NCI-H2227 (cell line): Measurements from ENCODE around the gene OR10D3.

Source experiments
- DNase-seq: peaks from one replicate; lab custom pipeline; 2025; ENCODE audit not compliant: unreplicated experiment; lab: John Stamatoyannopoulos, UW

OR10D3 gene

GRCh38 chr11:124183068-124183467 lies at the start of gene OR10D3:
Gene OR10D3 (plus strand): TSS chr11:124183345. CDS start chr11:124185270, 1,925 bp downstream.
- DNase-seq = no peak

GRCh38 chr11:124143034-124143433 lies 40.1 kb upstream of the OR10D3 start:
- no peak for DNase-seq

GRCh38 chr11:124147951-124148350 lies 35.2 kb upstream of the OR10D3 start:
- DNase-seq = no peak

- DNase-seq = no peak
Measured at GRCh38 chr11:124150684-124151083, 32.5 kb upstream of the OR10D3 start.

- no peak for DNase-seq
Measured at GRCh38 chr11:124152770-124153407, 30.3 kb upstream of the OR10D3 start.

GRCh38 chr11:124153821-124154220 lies 29.3 kb upstream of the OR10D3 start:
- no peak for DNase-seq

- DNase-seq = no peak
Measured at GRCh38 chr11:124159481-124159880, 23.7 kb upstream of the OR10D3 start.

- no peak for DNase-seq
Measured at GRCh38 chr11:124160986-124161385, 22.2 kb upstream of the OR10D3 start.

GRCh38 chr11:124167826-124168231 lies 15.3 kb upstream of the OR10D3 start:
- DNase-seq = no peak

GRCh38 chr11:124168796-124169195 lies 14.3 kb upstream of the OR10D3 start:
- no peak for DNase-seq

- peak; percentile 3 for DNase-seq
Measured at GRCh38 chr11:124170315-124170714, 12.8 kb upstream of the OR10D3 start.

- peak; percentile 25 for DNase-seq
Measured at GRCh38 chr11:124170801-124171586, 12.2 kb upstream of the OR10D3 start.

GRCh38 chr11:124172101-124172500 lies 11.0 kb upstream of the OR10D3 start:
- DNase-seq = no peak

GRCh38 chr11:124172599-124172998 lies 10.5 kb upstream of the OR10D3 start:
- no peak for DNase-seq

GRCh38 chr11:124174001-124174583 lies 9.1 kb upstream of the OR10D3 start:
- peak; percentile 76 for DNase-seq

GRCh38 chr11:124176925-124177715 lies 6.0 kb upstream of the OR10D3 start:
- no peak for DNase-seq

GRCh38 chr11:124179310-124179709 lies 3.8 kb upstream of the OR10D3 start:
- DNase-seq = no peak

GRCh38 chr11:124190298-124191139 lies 7.4 kb downstream of the OR10D3 start:
- DNase-seq = no peak

- DNase-seq = no peak
Measured at GRCh38 chr11:124193221-124194010, 10.3 kb downstream of the OR10D3 start.
